ENCODE measurements around the gene KREMEN1. TPM values are rescaled to one million over a fixed set of nuclear protein-coding genes. Genes with fewer than 3 reads are reported as not detected.
A peak's percentile ranks its signal among the peaks of the same experiment; 100 is the strongest.

The KREMEN1 gene, protein sequence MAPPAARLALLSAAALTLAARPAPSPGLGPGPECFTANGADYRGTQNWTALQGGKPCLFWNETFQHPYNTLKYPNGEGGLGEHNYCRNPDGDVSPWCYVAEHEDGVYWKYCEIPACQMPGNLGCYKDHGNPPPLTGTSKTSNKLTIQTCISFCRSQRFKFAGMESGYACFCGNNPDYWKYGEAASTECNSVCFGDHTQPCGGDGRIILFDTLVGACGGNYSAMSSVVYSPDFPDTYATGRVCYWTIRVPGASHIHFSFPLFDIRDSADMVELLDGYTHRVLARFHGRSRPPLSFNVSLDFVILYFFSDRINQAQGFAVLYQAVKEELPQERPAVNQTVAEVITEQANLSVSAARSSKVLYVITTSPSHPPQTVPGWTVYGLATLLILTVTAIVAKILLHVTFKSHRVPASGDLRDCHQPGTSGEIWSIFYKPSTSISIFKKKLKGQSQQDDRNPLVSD
- 6.5 and 7.1 TPM in 2 replicates for total RNA-seq

DNA sequence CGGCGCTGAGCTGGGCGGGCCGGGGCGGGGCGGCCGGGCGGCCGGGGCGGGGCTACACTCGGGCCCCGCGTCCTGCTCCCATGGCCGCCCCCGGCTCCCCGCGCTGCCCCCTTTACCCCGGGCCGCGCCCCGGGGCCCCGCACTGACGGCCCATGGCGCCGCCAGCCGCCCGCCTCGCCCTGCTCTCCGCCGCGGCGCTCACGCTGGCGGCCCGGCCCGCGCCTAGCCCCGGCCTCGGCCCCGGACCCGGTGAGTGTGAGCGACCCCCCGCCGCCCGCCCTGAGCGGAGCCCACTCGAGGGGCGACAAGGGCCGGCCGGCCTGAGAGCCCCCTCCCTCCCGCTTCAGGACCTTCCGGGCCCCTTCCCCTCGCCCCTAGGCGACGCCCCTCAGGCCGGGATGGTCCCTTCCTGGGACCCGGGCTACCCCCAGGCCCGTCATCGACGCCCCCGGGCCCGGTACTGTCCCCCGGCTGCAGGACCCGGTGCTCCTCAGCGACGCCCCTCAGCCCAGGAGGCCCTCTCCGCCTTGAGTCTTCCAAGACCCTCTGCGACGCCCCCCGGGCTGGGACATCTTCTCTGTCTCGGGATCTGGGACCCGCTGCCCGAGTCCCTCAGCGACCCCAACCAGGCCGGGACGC is at the start of gene KREMEN1:
KREMEN1 (plus strand) TSS at position 57 of the 639 bp plus-strand sequence; CDS start at position 153, 96 bp downstream.
- H3K36me3 ChIP-seq (ENCODE audit: control insufficient read depth, insufficient read depth, low read length): no peaks in the 10 kb centered on the region

DNA sequence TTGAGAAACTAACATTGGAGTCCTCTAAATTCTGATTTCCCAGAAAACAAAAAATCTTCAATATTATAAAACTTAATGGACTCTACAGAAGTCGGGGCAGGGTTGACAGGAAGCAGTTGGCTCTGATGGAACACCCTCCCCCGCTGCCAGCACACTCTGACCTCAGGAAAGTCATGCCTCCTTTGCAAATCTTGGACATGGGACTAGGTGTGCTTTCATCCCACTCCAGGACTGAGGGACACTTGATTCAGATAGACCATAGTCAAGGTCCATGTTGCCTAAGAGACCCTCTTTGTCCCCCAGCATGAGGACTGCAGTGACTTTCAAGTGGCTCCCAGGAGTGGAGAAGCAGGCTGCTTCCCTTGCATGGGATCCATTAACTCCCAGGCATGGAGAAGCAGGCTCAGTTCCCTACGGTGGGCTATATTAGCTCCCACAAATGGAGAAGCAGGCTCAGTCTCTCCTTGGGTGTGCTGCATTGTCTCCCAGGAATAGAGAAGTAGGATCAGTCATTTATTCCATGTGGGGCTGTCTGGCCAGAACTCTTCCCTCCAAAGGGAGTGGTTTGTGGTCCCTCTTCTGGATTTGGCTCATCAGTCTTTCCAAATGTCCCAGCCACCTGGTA is 49.6 kb upstream of the KREMEN1 start:
- DNase-seq (ENCODE audit: low read depth): no peak
- TF ChIP-seq, protein P1, sequence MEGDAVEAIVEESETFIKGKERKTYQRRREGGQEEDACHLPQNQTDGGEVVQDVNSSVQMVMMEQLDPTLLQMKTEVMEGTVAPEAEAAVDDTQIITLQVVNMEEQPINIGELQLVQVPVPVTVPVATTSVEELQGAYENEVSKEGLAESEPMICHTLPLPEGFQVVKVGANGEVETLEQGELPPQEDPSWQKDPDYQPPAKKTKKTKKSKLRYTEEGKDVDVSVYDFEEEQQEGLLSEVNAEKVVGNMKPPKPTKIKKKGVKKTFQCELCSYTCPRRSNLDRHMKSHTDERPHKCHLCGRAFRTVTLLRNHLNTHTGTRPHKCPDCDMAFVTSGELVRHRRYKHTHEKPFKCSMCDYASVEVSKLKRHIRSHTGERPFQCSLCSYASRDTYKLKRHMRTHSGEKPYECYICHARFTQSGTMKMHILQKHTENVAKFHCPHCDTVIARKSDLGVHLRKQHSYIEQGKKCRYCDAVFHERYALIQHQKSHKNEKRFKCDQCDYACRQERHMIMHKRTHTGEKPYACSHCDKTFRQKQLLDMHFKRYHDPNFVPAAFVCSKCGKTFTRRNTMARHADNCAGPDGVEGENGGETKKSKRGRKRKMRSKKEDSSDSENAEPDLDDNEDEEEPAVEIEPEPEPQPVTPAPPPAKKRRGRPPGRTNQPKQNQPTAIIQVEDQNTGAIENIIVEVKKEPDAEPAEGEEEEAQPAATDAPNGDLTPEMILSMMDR (IDR thresholded peaks at IDR 0.05; ENCODE audit: insufficient read depth, low read length, poor library complexity, severe bottlenecking): no peak
- Histone ChIP-seq H3K36me3 (ENCODE audit: control insufficient read depth, insufficient read depth, low read length) (no peaks in the 10 kb centered on the region), H3K27me3 (ENCODE audit: control insufficient read depth, insufficient read depth, low read length) (no peaks in the 10 kb centered on the region), H3K4me3 (ENCODE audit: low read depth, low read length) (no peak overlapping the region)

More for the DNA sequence above, at the start of gene KREMEN1:
- DNase-seq (ENCODE audit: low read depth): no peak
- TF ChIP-seq, protein P1 (IDR thresholded peaks at IDR 0.05; ENCODE audit: insufficient read depth, low read length, poor library complexity, severe bottlenecking): no peak
- H3K4me3 ChIP-seq (ENCODE audit: low read depth, low read length): peak within 1 kb of the TSS; percentile 59
- peaks cover 11% of the 10 kb centered on the region for H3K27me3 ChIP-seq (ENCODE audit: control insufficient read depth, insufficient read depth, low read length)

DNA sequence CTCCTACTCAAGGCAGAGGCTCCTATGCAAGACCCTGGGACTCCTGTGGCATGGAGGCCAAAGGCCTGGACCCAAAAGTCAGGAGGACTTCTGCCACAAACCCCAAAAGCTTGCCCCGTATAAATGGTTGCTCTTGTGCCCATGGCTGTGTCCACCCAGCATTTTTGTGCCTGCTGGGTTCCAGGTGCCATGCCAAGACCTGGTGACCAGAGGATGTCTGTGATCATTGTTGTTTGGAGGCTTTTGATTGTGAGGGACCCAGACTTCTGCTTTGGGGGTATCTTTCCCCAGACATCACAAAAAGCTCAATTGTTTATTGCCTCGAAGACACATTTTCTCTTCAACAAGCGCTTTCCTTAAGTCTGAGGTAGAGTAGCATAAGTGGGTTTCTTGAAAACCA is 46.3 kb upstream of the KREMEN1 start:
- no peak for DNase-seq (ENCODE audit: low read depth)
- TF ChIP-seq, protein P1 (IDR thresholded peaks at IDR 0.05; ENCODE audit: insufficient read depth, low read length, poor library complexity, severe bottlenecking): no peak

DNA sequence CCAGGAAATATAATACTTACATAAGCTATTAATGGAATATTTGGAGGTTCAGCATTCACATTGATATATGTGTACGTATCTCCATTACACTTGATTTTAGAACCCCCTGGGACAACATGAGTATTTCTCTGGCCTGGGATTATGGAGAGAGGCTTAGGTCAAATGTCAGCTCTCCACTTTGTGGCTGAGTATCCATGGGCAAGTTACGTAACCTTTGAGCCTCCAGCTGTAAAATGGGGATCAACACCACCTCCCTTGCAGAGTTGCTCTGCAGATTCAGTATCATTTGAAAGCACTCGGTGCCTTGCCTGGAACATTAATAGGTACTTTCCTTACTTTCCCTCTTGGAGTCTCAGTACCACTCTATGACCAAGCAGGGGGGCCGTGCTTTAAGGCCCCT is 44.4 kb upstream of the KREMEN1 start:
- Histone ChIP-seq H3K4me3 (ENCODE audit: low read depth, low read length) (no peak overlapping the region), H3K36me3 (ENCODE audit: control insufficient read depth, insufficient read depth, low read length) (no peaks in the 10 kb centered on the region), H3K27me3 (ENCODE audit: control insufficient read depth, insufficient read depth, low read length) (no peaks in the 10 kb centered on the region)
- DNase-seq (ENCODE audit: low read depth): no peak
- TF ChIP-seq, protein P1 (IDR thresholded peaks at IDR 0.05; ENCODE audit: insufficient read depth, low read length, poor library complexity, severe bottlenecking): no peak

More for the DNA sequence above, 46.3 kb upstream of the KREMEN1 start:
- no peaks in the 10 kb centered on the region for H3K27me3 ChIP-seq (ENCODE audit: control insufficient read depth, insufficient read depth, low read length)
- no peak overlapping the region for H3K4me3 ChIP-seq (ENCODE audit: low read depth, low read length)
- H3K36me3 ChIP-seq (ENCODE audit: control insufficient read depth, insufficient read depth, low read length): no peaks in the 10 kb centered on the region

DNA sequence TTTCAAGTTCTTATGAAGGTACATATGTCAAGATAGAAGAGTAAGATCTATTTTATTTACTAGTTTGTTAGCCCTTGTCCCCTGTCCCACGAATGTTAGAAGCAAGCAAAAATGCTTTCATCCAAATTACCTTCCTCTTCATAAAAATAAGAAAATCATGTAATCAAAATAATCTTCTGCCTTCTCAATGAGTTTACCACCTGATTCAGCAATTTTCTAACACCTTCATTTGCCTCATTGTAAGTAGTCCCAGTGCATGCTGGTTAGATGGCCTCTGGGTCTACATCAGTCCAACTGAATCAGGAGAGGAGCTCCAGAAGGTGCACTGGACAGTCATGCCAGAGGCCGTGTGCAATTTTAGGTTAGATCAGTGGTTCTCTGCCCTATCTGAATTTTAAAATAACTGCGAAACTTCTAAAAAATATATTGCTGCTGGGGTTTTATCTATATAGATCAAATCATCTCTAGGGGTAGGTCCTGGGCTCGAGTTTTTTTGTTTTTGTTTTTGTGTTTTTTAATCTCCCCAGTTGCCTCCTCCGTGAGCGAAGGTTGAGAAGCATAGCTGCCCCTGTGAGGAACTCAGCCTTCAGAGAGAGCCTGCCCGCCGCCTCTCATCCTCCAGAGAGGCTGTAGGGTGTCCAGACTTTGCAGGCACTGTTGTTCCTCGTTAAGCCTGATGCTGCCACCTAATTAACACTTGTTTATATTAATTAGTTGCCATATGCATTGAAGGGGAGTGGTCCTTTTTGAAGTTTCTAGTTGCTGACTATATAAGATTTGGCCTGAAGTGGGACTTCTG is 43.4 kb upstream of the KREMEN1 start:
- DNase-seq (ENCODE audit: low read depth): no peak
- no peak overlapping the region for H3K4me3 ChIP-seq (ENCODE audit: low read depth, low read length)
- TF ChIP-seq, protein P1 (IDR thresholded peaks at IDR 0.05; ENCODE audit: insufficient read depth, low read length, poor library complexity, severe bottlenecking): no peak
- H3K36me3 ChIP-seq (ENCODE audit: control insufficient read depth, insufficient read depth, low read length): no peaks in the 10 kb centered on the region
- H3K27me3 ChIP-seq (ENCODE audit: control insufficient read depth, insufficient read depth, low read length): no peaks in the 10 kb centered on the region

All from kidney epithelial cell (primary cell).